PFSK-1 (cell line): ENCODE data around the gene FOXP2.

ENCODE experiments used
- FOXP2 ChIP-seq: optimal IDR thresholded peaks from 2 replicates; pipeline ENCODE3; 2011; ENCODE audit warnings: borderline replicate concordance, control low read depth, inconsistent platforms; ENCODE audit not compliant: insufficient read depth; ENCODE audit errors: extremely low read length, extremely low read depth
- POLR2AphosphoS5 ChIP-seq: IDR thresholded peaks from 2 replicates; pipeline ENCODE4 v1.6.1; 2012; ENCODE audit warnings: low read depth, mild to moderate bottlenecking, control low read depth, low read length, moderate library complexity
- REST ChIP-seq, 2 experiments: IDR thresholded peaks; 2 replicates each; pipeline versions ENCODE4 v1.6.1 to v1.8.0; 2011 to 2012; ENCODE audit warnings: low read depth in 2 of 2, low read length in 2 of 2, control low read depth in 1 of 2, inconsistent platforms in 1 of 2, mild to moderate bottlenecking in 1 of 2, moderate library complexity in 1 of 2; ENCODE audit not compliant: insufficient read depth in 1 of 2
- SIN3A ChIP-seq: IDR thresholded peaks from 2 replicates; pipeline ENCODE4 v1.6.1; 2012; ENCODE audit warnings: mild to moderate bottlenecking, low read length, moderate library complexity, borderline replicate concordance; ENCODE audit not compliant: insufficient read depth
- TAF1 ChIP-seq: IDR thresholded peaks from 2 replicates; pipeline ENCODE4 v1.6.1; 2012; ENCODE audit warnings: low read length, control low read depth, borderline replicate concordance; ENCODE audit not compliant: insufficient read depth

GRCh38 chr7:114687238-114687637 lies 272.6 kb downstream of the FOXP2 start:
- TF ChIP-seq REST (IDR thresholded peaks at IDR 0.05; ENCODE audit: insufficient read depth in 1 of 2, low read depth in 2 of 2, low read length in 2 of 2) (no peak), POLR2AphosphoS5 (no peak), TAF1 (no peak), SIN3A (no peak), FOXP2 (no peak)
